Coronary artery (tissue), 2 donors: ENCODE results near the gene ULBP1.
A peak's percentile ranks its signal among the peaks of the same experiment; 100 is the strongest.
"Not testable (repeated sequence)": the region's sequence is repeated elsewhere in the genome, so short reads cannot be mapped to it uniquely, and the experiment has no call there.

Source experiments
- DNase-seq: peaks from one replicate; pipeline ENCODE4 v3.0.0-alpha.2; 2017; ENCODE audit warnings: low spot score
- H3K27ac ChIP-seq, 2 donors: fragments of 200-600 bp; sonication (generic); one replicate each; pipeline ENCODE4 v1.5.1; 2016 to 2019
- H3K4me3 ChIP-seq: fragments of 200-600 bp; sonication (generic); 2 replicates; pipeline ENCODE4 v1.5.1; 2016; ENCODE audit warnings: mild to moderate bottlenecking, moderate library complexity
- CTCF ChIP-seq: fragments of 200-600 bp; sonication (generic); IDR thresholded peaks from one replicate; pipeline ENCODE4 v1.5.1; 2019; ENCODE audit warnings: antibody characterized with exemption

Gene ULBP1

GRCh38 chr6:149940672-149940982 is 23.1 kb upstream of the ULBP1 start:
- H3K4me3 ChIP-seq = no peak overlapping the region
- no peak for TF ChIP-seq CTCF
- peak; percentile 68 for DNase-seq
- H3K27ac ChIP-seq = no peak overlapping the region

- no peak for TF ChIP-seq CTCF
- no peak within 1 kb of the TSS for H3K27ac ChIP-seq
- peak within 1 kb of the TSS; percentile 71 for H3K4me3 ChIP-seq
- peak; percentile 89 for DNase-seq
These were observed 21.9 kb upstream of the ULBP1 start, which contains the start of gene ULBP2 for GRCh38 chr6:149941583-149942460. Gene ULBP2 (plus strand): TSS chr6:149942014. CDS start chr6:149942073, 59 bp downstream.

GRCh38 chr6:149942461-149942829 is 21.3 kb upstream of the ULBP1 start:
- peak overlapping the region; percentile 71 for H3K4me3 ChIP-seq
- no peak overlapping the region for H3K27ac ChIP-seq
- DNase-seq = peak; percentile 72
- no peak for TF ChIP-seq CTCF

GRCh38 chr6:149943321-149943720 is 20.4 kb upstream of the ULBP1 start:
- not testable (repeated sequence) for H3K27ac ChIP-seq, H3K4me3 ChIP-seq
- peak; percentile 41 for DNase-seq

- H3K4me3 ChIP-seq, H3K27ac ChIP-seq, DNase-seq: not testable (repeated sequence)
These were observed 18.5 kb upstream of the ULBP1 start for GRCh38 chr6:149945276-149945675.

- DNase-seq = peak; percentile 17
- not testable (repeated sequence) for H3K4me3 ChIP-seq, H3K27ac ChIP-seq
These were observed 17.1 kb upstream of the ULBP1 start for GRCh38 chr6:149946631-149947030.

GRCh38 chr6:149947533-149947932 is 16.2 kb upstream of the ULBP1 start:
- DNase-seq, H3K27ac ChIP-seq, H3K4me3 ChIP-seq: not testable (repeated sequence)

- Histone ChIP-seq H3K4me3 (no peak overlapping the region), H3K27ac (no peak overlapping the region)
- TF ChIP-seq CTCF = no peak
- DNase-seq = peak; percentile 38
These were observed 15.7 kb upstream of the ULBP1 start for GRCh38 chr6:149948011-149948410.

- Histone ChIP-seq H3K27ac (no peak overlapping the region), H3K4me3 (no peak overlapping the region)
- no peak for TF ChIP-seq CTCF
- DNase-seq = peak; percentile 16
These were observed 15.1 kb upstream of the ULBP1 start for GRCh38 chr6:149948616-149949015.
